Measurements from ENCODE around the gene ABCD4. TPM values are rescaled to one million over a fixed set of nuclear protein-coding genes. Genes with fewer than 3 reads are reported as not detected.

Gene ABCD4
- total RNA-seq, 1 donor = 28.2 TPM

DNA sequence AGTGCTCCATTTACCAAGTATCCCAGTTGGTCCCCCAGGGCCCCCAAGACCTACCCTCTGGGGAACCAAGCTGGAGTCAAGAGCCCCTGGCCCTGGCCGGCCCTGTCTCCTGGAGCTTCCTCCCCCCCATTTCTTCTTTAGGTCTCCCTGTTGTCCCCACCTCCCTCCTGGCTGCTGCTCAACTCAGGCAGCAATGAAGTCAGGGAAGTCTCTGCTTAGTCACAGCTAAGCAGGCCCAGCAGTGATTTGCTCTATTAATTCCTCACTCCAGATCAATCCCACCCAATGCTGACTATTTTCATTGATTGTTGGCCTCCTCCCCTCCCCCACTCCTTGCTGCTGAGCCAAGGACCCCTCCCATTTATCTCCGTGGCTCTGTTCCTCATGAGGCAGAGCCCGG is 35.1 kb downstream of the ABCD4 start:
- no peak for DNase-seq (ENCODE audit: low read depth)
- TF ChIP-seq, protein P1, sequence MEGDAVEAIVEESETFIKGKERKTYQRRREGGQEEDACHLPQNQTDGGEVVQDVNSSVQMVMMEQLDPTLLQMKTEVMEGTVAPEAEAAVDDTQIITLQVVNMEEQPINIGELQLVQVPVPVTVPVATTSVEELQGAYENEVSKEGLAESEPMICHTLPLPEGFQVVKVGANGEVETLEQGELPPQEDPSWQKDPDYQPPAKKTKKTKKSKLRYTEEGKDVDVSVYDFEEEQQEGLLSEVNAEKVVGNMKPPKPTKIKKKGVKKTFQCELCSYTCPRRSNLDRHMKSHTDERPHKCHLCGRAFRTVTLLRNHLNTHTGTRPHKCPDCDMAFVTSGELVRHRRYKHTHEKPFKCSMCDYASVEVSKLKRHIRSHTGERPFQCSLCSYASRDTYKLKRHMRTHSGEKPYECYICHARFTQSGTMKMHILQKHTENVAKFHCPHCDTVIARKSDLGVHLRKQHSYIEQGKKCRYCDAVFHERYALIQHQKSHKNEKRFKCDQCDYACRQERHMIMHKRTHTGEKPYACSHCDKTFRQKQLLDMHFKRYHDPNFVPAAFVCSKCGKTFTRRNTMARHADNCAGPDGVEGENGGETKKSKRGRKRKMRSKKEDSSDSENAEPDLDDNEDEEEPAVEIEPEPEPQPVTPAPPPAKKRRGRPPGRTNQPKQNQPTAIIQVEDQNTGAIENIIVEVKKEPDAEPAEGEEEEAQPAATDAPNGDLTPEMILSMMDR (IDR thresholded peaks at IDR 0.05; ENCODE audit: insufficient read depth, low read length) = no peak
- no peak overlapping the region for H3K4me3 ChIP-seq (ENCODE audit: low read depth, low read length)

DNA sequence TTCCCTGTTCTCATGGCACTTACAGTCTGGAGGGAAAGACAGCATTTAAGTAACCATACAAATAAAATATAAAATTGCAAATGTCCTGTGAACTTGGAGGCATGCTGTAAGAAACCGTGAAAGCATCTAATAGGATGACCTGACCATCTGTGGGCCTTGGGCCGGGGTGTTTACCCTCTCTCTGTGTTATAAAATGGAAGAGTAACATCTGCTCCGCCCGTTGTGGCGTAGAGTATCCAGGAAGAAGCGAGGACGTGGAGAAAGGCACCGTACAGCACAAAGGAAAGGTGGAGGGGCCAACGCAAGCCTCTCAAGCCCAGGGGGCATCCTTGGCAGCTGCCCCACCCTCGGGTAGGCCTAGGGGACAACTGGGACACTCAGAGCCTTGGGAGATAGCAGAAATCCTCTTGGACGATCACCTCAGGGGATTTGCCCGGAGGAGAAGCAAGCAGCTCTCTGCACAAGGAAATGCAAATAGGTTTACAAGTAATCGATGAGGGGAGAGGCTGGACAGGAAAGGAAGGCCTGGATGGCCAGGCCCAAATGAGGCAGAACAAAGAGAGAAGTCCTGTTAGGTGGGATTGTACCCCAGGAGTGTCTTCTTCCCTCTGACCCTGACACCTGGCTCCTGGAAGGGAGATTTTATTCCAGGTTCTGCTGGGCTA is 37.3 kb downstream of the ABCD4 start:
- H3K4me3 ChIP-seq (ENCODE audit: low read depth, low read length) = no peak overlapping the region
- DNase-seq (ENCODE audit: low read depth) = no peak
- TF ChIP-seq, protein P1 (IDR thresholded peaks at IDR 0.05; ENCODE audit: insufficient read depth, low read length) = no peak

DNA sequence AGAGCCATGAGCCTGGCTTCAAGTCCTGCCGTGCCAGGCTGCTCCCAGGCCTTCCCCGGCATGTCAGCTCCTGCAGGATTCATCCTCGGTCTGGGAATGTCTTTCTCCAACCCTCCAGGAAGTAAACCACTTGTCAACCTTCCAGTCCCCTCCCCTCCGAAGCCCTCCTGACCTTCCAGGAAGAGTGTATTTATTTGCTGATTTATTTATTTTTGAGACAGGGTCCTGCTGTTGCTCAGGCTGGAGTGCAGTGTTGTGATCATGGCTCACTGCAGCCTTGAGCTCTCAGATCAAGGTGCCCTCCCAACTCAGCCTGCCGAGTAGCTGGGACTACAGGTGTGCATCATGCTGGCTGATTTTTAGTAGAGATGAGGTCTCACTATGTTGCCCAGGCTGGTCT is 38.8 kb downstream of the ABCD4 start:
- no peak for DNase-seq (ENCODE audit: low read depth)
- H3K4me3 ChIP-seq (ENCODE audit: low read depth, low read length) = no peak overlapping the region
- TF ChIP-seq, protein P1 (IDR thresholded peaks at IDR 0.05; ENCODE audit: insufficient read depth, low read length) = no peak

DNA sequence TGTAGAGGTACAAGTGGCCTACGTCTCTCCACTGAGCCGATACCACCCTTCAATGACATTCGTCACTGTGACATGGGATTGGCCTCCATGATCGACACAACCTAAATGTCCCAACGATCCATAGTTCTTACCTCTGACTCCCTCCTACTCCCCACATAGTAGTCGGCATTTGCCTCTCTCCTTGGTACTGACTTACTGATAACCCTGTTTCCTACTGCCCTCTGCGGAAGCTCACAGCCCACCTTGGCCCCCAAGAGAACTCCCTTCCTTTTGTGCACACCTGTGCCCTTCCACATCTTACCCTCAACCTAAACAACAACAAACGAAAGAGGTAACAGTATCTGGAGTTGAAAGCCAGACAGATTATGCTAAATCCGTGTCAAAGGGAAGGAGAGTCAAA is 39.6 kb downstream of the ABCD4 start:
- TF ChIP-seq, protein P1 (IDR thresholded peaks at IDR 0.05; ENCODE audit: insufficient read depth, low read length) = no peak
- no peak overlapping the region for H3K4me3 ChIP-seq (ENCODE audit: low read depth, low read length)
- no peak for DNase-seq (ENCODE audit: low read depth)

DNA sequence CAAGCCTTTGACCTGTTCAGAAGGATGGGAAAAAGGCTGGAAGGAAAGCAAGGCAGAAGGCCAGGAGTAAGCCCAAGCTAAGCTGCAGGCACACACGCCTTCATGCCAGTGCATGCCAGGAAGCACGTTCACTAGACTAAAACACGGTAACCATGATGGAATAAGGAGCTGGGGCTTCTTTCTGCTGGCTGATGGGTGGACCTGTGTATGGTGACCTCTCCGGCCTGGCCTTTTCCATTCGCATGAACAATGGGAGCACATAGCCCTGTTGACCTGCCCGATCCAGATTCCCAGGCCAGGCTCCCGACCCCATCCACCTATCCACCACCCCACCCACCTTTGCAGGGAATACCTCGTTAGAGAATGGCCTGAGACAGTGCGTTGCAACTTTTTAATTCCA is 40.7 kb downstream of the ABCD4 start:
- TF ChIP-seq, protein P1 (IDR thresholded peaks at IDR 0.05; ENCODE audit: insufficient read depth, low read length) = no peak
- DNase-seq (ENCODE audit: low read depth) = no peak
- no peak overlapping the region for H3K4me3 ChIP-seq (ENCODE audit: low read depth, low read length)

DNA sequence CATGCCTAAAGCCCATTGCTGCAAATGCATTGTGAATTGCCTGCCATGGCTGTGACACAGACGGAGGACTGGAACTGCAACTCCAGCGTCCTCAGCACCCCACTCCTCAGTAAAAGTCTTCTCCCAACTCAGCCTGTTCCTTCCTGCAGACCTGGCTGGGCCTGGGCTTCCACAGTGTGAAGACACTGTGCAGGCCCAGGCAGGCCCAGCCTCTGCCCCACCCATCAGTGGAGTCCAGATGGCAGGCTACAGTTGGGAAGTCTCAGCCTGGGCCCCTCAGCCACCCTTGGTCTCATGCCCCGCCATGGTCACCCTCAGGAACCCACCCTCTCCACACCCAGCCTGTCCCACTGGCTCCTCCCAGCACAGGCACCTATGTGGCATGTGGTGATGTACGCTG is 41.4 kb downstream of the ABCD4 start:
- no peak for DNase-seq (ENCODE audit: low read depth)
- no peak overlapping the region for H3K4me3 ChIP-seq (ENCODE audit: low read depth, low read length)
- TF ChIP-seq, protein P1 (IDR thresholded peaks at IDR 0.05; ENCODE audit: insufficient read depth, low read length) = no peak
